ENCODE results near the gene PI16. TPM values are rescaled to one million over a fixed set of nuclear protein-coding genes. Genes with fewer than 3 reads are reported as not detected.

The PI16 gene
- total and polyA plus RNA-seq, 2 donors (not counting 1 experiment from before 2014, with no cell fraction given) = 1.4 to 7.4 TPM

DNA sequence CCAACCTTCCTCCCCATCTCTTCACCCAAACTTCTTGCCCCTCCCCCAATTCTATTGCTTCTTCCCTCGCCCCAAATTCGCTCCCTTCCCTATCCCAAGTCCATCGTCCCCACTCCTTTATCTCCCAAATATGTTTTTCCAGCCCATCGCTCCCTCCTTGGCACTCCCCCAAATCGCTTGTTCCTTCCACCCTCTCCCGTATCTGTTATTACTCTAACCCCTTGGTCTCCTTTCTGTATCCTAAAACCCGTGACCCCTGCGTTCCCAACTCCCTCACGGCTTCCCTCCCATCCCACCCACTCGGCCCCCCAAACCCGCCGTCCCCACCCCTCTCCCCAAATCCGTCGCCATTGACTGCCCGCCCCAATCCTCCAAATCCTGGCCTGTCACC is 30.9 kb downstream of the PI16 start:
- Histone ChIP-seq H3K9me3 (ENCODE audit: control extremely low read depth in 1 of 3, control insufficient read depth in 2 of 3, insufficient read depth in 1 of 3, low read length in 2 of 3) (no peaks in the 10 kb centered on the region), H4K20me1 (ENCODE audit: control insufficient read depth, insufficient read depth, low read length, poor library complexity, severe bottlenecking) (peaks cover 48% of the 10 kb centered on the region), H3K27ac (ENCODE audit: low read length in 2 of 2) (peak overlapping the region; percentile 53 to 89), H3K4me1 (ENCODE audit: control insufficient read depth in 2 of 2, insufficient read depth in 2 of 2, low read length in 2 of 2) (peaks cover 33 to 35% of the 10 kb centered on the region in 2 donors), H2AFZ (ENCODE audit: insufficient read depth, low read depth, low read length, poor library complexity, severe bottlenecking) (peak overlapping the region; percentile 78), H3K79me2 (ENCODE audit: control insufficient read depth, insufficient read depth, low read length) (peaks cover 68% of the 10 kb centered on the region), H3K4me2 (replicated peaks; ENCODE audit: low read depth, low read length, poor library complexity, severe bottlenecking) (peak overlapping the region; percentile 98), H3K9ac (ENCODE audit: low read length) (peak overlapping the region; percentile 97), H3K4me3 (ENCODE audit: control extremely low read depth in 1 of 5, extremely low read depth in 1 of 5, insufficient read depth in 1 of 5, low read depth in 2 of 5, low read length in 4 of 5) (peak overlapping the region; percentile 51 to 98 (median 88)), H3K27me3 (replicated peaks in 1 of 4; ENCODE audit: control extremely low read depth in 1 of 4, control insufficient read depth in 3 of 4, insufficient read depth in 4 of 4, low read length in 3 of 4) (no peaks in the 10 kb centered on the region), H3K36me3 (replicated peaks in 1 of 2; ENCODE audit: control extremely low read depth in 1 of 2, control insufficient read depth in 1 of 2, extremely low read depth in 1 of 2, insufficient read depth in 2 of 2, low read length in 1 of 2) (peaks cover 0 to 10% of the 10 kb centered on the region in 2 experiments)
- Mint-ChIP-seq H3K4me1 (peaks cover 29% of the 10 kb centered on the region), H3K4me3 (no peak overlapping the region), H3K9me3 (ENCODE audit: insufficient read depth) (no peaks in the 10 kb centered on the region), H3K27me3 (no peaks in the 10 kb centered on the region), H3K27ac (no peak overlapping the region)
- ATAC-seq (ENCODE audit: low read depth) = no peak
- POLR2A ChIA-PET = interaction anchor here (0.6 to 3.8 kb wide), 7 partner anchors 18 to 440 kb away, joined by 3 to 40 read pairs (median 5); partner anchors contain the start of genes C6orf89 and FGD2
- intact Hi-C loops (cut with micrococcal nuclease) = loop anchor here (5.0 kb wide), 1 partner anchor 98 kb away; the partner anchor contains the start of gene C6orf89
- WGBS (ENCODE audit: insufficient coverage) = under 1% methylated on average over 14 of the region's 15 CpGs
- CTCF ChIA-PET = interaction anchor here (0.8 to 6.1 kb wide), 13 partner anchors 8 to 225 kb away, joined by 3 to 74 read pairs (median 4); partner anchors contain the start of gene FGD2
- DNase-seq = peak; percentile 26
- TF ChIP-seq EZH2 (IDR thresholded peaks at IDR 0.05; ENCODE audit: borderline replicate concordance, insufficient read depth, low read depth, low read length, poor library complexity, severe bottlenecking) = no peak
- TF ChIP-seq, protein P1, sequence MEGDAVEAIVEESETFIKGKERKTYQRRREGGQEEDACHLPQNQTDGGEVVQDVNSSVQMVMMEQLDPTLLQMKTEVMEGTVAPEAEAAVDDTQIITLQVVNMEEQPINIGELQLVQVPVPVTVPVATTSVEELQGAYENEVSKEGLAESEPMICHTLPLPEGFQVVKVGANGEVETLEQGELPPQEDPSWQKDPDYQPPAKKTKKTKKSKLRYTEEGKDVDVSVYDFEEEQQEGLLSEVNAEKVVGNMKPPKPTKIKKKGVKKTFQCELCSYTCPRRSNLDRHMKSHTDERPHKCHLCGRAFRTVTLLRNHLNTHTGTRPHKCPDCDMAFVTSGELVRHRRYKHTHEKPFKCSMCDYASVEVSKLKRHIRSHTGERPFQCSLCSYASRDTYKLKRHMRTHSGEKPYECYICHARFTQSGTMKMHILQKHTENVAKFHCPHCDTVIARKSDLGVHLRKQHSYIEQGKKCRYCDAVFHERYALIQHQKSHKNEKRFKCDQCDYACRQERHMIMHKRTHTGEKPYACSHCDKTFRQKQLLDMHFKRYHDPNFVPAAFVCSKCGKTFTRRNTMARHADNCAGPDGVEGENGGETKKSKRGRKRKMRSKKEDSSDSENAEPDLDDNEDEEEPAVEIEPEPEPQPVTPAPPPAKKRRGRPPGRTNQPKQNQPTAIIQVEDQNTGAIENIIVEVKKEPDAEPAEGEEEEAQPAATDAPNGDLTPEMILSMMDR (IDR thresholded peaks at IDR 0.05) = no peak

Measured in B cell (primary cell).